ENCODE results near the gene GDF2. TPM values are rescaled to one million over a fixed set of nuclear protein-coding genes. Genes with fewer than 3 reads are reported as not detected.

Gene GDF2
- total and polyA plus RNA-seq, 4 donors, result 0.13 TPM; not detected in 3

GRCh38 chr10:47370878-47371277 lies 48.6 kb downstream of the GDF2 start:
- DNase-seq (ENCODE audit: low read depth in 4 of 6, low spot score in 6 of 6), result no peak
- Histone ChIP-seq H3K4me3 (ENCODE audit: low read depth, low read length) (no peak overlapping the region), H3K36me3 (ENCODE audit: control insufficient read depth, insufficient read depth, low read length) (peaks cover 13% of the 10 kb centered on the region), H3K27ac (ENCODE audit: low read depth, low read length) (no peak overlapping the region), H3K9me3 (ENCODE audit: control insufficient read depth, insufficient read depth, low read length) (no peaks in the 10 kb centered on the region), H3K4me1 (ENCODE audit: control insufficient read depth, insufficient read depth, low read length) (peaks cover 14% of the 10 kb centered on the region), H3K27me3 (ENCODE audit: control insufficient read depth, insufficient read depth, low read length) (no peaks in the 10 kb centered on the region)
- 91% methylated on average over 6 of the region's 7 CpGs for WGBS (ENCODE audit: insufficient coverage)

DNA sequence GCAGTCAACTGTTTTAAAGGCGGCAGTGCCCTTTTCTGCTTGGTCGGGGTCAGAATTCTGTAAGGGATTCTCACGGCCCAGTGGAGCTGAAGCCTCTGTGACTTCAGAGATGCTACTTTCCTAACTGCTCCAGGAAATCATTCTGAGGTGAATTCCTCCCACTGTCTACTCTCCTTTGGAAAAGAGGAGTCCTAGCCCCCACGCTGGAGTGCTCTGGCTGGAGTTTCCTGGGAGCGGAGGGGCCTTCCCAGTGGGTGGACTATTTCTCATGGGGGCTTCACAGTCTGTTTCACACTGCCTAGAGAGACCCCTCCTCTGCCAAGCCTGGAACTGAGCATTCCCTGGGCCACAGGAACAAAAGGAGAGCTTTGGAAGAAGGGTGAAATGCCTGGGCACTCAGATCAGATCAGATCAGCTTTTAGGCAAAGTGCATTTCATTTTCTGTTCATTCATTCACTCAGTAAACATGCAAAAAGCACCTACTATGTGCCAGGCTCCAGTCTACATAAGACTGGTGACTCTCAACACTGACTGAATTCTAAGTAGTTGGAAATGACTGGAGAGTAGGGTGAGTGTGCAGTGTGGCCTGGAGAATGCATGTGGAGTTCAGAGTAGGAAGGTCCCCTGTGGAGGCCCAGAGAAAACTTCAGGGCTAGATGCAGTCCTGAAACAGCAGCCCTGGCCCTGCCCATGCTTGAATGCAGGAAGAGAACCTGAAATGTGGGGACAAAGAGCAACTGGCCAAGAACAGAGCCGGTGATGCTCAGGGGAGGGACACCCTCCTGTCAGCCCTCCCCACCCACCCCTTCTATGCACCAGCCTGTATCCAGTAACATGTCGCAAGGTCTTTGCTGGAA lies 49.6 kb downstream of the GDF2 start:
- no peak for DNase-seq (ENCODE audit: low read depth in 4 of 6, low spot score in 6 of 6)
- 84% methylated on average over 4 of the region's 7 CpGs for WGBS (ENCODE audit: insufficient coverage)

GRCh38 chr10:47372726-47373125 lies 50.5 kb downstream of the GDF2 start:
- Histone ChIP-seq H3K27me3 (ENCODE audit: control insufficient read depth, insufficient read depth, low read length) (no peaks in the 10 kb centered on the region), H3K36me3 (ENCODE audit: control insufficient read depth, insufficient read depth, low read length) (peaks cover 10% of the 10 kb centered on the region), H3K4me3 (ENCODE audit: low read depth, low read length) (no peak overlapping the region), H3K27ac (ENCODE audit: low read depth, low read length) (no peak overlapping the region), H3K4me1 (ENCODE audit: control insufficient read depth, insufficient read depth, low read length) (peaks cover 14% of the 10 kb centered on the region), H3K9me3 (ENCODE audit: control insufficient read depth, insufficient read depth, low read length) (no peaks in the 10 kb centered on the region)
- whole genome bisulfite sequencing (ENCODE audit: insufficient coverage), result 74% methylated on average over 5 of the region's 6 CpGs
- DNase-seq (ENCODE audit: low read depth in 4 of 6, low spot score in 6 of 6), result no peak

More for the DNA sequence above, 49.6 kb downstream of the GDF2 start:
- peaks cover 13% of the 10 kb centered on the region for H3K36me3 ChIP-seq (ENCODE audit: control insufficient read depth, insufficient read depth, low read length)
- no peak overlapping the region for H3K4me3 ChIP-seq (ENCODE audit: low read depth, low read length)
- no peaks in the 10 kb centered on the region for H3K9me3 ChIP-seq (ENCODE audit: control insufficient read depth, insufficient read depth, low read length)
- no peak overlapping the region for H3K27ac ChIP-seq (ENCODE audit: low read depth, low read length)
- no peaks in the 10 kb centered on the region for H3K27me3 ChIP-seq (ENCODE audit: control insufficient read depth, insufficient read depth, low read length)
- peaks cover 9% of the 10 kb centered on the region for H3K4me1 ChIP-seq (ENCODE audit: control insufficient read depth, insufficient read depth, low read length)

GRCh38 chr10:47374611-47375536 lies 52.6 kb downstream of the GDF2 start:
- peaks cover 32% of the 10 kb centered on the region for H3K4me1 ChIP-seq (ENCODE audit: control insufficient read depth, insufficient read depth, low read length)
- no peak overlapping the region for H3K27ac ChIP-seq (ENCODE audit: low read depth, low read length)
- H3K9me3 ChIP-seq (ENCODE audit: control insufficient read depth, insufficient read depth, low read length), result no peaks in the 10 kb centered on the region
- no peak overlapping the region for H3K4me3 ChIP-seq (ENCODE audit: low read depth, low read length)
- H3K27me3 ChIP-seq (ENCODE audit: control insufficient read depth, insufficient read depth, low read length), result no peaks in the 10 kb centered on the region
- WGBS (ENCODE audit: insufficient coverage), result 68% methylated on average over 9 of the region's 12 CpGs
- DNase-seq (ENCODE audit: low read depth in 4 of 6, low spot score in 6 of 6), result peak in 1 of 6 donors; percentile 44
- H3K36me3 ChIP-seq (ENCODE audit: control insufficient read depth, insufficient read depth, low read length), result no peaks in the 10 kb centered on the region

DNA sequence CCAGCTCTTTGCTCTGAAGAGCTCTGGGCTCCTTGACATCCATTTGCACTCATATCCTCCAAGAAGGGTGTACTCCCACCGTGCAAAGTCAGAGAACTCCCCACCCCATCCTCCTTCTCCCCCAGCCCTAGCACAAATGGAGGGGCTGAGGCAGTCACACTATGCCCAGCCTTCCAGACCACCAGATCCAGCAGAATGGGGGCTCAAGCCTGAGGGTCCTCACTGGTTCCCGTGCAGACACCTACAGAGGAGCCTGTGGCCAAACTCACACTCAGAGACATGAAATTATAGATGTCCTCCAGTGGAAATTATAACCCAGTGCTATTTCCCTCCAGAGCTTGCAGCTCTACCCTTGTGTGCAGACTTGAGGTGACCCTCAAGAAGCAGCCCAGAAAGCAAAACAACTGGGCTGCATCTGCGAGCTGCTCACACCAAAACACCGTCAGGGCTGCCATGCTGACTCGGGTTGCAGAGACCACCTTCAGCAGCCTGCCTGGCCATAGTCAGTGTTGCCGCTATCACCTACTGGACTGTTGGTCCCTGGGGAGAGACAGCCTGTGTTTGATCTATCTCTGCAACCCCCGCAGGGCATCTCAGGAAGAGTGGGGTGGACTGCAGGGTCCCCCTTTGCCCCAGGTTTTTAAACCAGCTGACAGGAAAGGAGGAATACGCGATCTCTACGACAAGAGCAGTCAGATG lies 54.4 kb downstream of the GDF2 start:
- peaks cover 40% of the 10 kb centered on the region for H3K4me1 ChIP-seq (ENCODE audit: control insufficient read depth, insufficient read depth, low read length)
- peak overlapping the region; percentile 10 for H3K27ac ChIP-seq (ENCODE audit: low read depth, low read length)

More for the DNA sequence above, 54.4 kb downstream of the GDF2 start:
- no peak for DNase-seq (ENCODE audit: low read depth in 4 of 6, low spot score in 6 of 6)
- whole genome bisulfite sequencing (ENCODE audit: insufficient coverage), result 81% methylated on average over 9 of the region's 10 CpGs
- no peaks in the 10 kb centered on the region for H3K9me3 ChIP-seq (ENCODE audit: control insufficient read depth, insufficient read depth, low read length)
- H3K27me3 ChIP-seq (ENCODE audit: control insufficient read depth, insufficient read depth, low read length), result no peaks in the 10 kb centered on the region
- H3K4me3 ChIP-seq (ENCODE audit: low read depth, low read length), result no peak overlapping the region
- no peaks in the 10 kb centered on the region for H3K36me3 ChIP-seq (ENCODE audit: control insufficient read depth, insufficient read depth, low read length)

Other genes starting within 250 kb of the GDF2 start
- gene GDF10, start 22.3 kb upstream of the GDF2 start, total RNA-seq, result 1 to 10 TPM; 6.4 to 6.6 TPM
- gene GDF10, start 22.3 kb upstream of the GDF2 start, polyA plus RNA-seq (ENCODE audit: insufficient read length in 2 of 2), result 10 to 100 TPM in 1 of 2 donors, 1 to 10 TPM in 1; 7.4 to 11.2 TPM
- not detected for gene RBP3, start 25.9 kb downstream of the GDF2 start, total RNA-seq
- under 1 TPM; 0.29 to 0.41 TPM for gene RBP3, start 25.9 kb downstream of the GDF2 start, polyA plus RNA-seq (ENCODE audit: insufficient read length in 2 of 2)
- gene ZNF488, start 61.8 kb downstream of the GDF2 start, total RNA-seq, result 1 to 10 TPM; 4.5 to 8.2 TPM
- 10 to 100 TPM; 32.5 to 39.6 TPM for gene ZNF488, start 61.8 kb downstream of the GDF2 start, polyA plus RNA-seq (ENCODE audit: insufficient read length in 2 of 2)
- under 1 TPM; 0.17 to 0.20 TPM for gene ANXA8, start 161.7 kb downstream of the GDF2 start, total RNA-seq
- not detected for gene ANXA8, start 161.7 kb downstream of the GDF2 start, polyA plus RNA-seq (ENCODE audit: insufficient read length in 2 of 2)
- gene FAM25G, start 169.2 kb downstream of the GDF2 start, total RNA-seq, result not detected
- gene FAM25G, start 169.2 kb downstream of the GDF2 start, polyA plus RNA-seq (ENCODE audit: insufficient read length in 2 of 2), result not detected
- gene AGAP9, start 201.2 kb downstream of the GDF2 start, total RNA-seq, result 10 to 100 TPM in 1 of 2 donors, 1 to 10 TPM in 1; 1.7 to 13.8 TPM
- 10 to 100 TPM in 1 of 2 donors, 1 to 10 TPM in 1; 8.7 to 17.3 TPM for gene AGAP9, start 201.2 kb downstream of the GDF2 start, polyA plus RNA-seq (ENCODE audit: insufficient read length in 2 of 2)

Measured in spinal cord (tissue), 10 donors.